GM19240 (cell line): ENCODE data around the gene GALNT15.

ENCODE experiments used
- DNase-seq: peaks from one replicate; pipeline ENCODE4 v3.0.0; 2011; ENCODE audit warnings: low spot score; ENCODE audit not compliant: insufficient read length

GALNT15 gene

DNA sequence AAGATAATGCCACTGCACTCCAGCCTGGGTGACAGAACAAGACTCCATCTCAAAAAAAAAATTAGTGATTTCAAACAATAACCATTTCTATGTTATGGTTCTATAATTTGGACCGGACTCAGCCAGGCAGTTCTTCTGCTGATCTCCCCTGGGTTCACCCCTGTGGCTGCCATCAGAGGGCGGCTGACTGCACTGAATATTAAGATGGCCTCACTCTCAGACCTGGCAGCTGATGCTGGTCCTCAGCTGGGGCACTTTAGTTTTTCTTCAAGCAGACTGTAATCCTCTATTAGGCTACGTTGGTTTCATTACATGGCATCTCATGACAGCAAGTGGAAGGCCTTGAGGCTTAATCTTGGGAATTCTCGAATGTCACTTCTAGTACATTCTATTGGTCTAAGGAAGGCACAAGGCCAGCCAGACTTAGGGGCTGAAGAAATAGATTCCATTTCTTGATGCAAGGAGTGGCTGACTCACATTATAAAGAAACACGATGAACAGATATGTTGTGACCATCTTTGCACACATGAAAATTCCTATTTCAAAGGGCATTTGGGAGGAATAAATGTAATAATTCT lies 12.8 kb downstream of the GALNT15 start:
- no peak for DNase-seq

DNA sequence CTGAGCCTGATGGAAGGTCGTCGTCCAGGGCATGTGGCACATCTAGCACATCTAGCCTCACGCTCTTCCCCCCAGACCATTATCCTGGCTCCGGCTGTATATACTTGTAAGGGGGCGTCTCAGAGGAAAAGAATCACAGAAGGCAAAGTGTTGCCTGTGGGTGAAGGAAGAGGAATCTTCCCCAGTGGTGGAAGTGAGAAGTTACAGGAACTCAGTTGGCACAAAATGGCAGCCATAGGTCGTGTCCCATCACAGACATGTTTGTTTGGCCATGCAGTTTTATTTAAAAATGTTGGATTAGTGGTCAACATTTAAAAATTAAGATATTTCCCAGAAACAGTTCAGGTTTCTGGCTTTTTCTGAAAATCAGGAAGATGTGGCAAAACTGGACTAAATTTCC lies 13.6 kb downstream of the GALNT15 start:
- DNase-seq = no peak

DNA sequence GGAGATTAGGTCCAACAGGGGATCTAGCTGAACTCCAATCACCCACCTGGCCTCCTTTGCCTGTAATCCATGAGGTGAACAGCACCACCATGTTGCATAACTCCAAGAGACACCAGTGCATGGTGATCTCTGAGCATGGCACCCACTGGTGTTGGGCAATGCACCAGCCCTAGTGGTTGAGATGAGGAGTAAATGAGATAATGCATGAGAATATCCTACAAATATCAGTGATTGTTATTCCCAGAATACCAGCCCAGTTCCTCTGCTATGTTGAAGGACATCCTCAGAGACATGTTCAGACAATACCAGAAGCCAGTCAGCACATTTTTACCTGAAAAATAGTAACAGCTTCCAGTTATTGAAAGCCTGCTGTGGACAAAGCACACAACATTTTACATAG lies 14.7 kb downstream of the GALNT15 start:
- no peak for DNase-seq

DNA sequence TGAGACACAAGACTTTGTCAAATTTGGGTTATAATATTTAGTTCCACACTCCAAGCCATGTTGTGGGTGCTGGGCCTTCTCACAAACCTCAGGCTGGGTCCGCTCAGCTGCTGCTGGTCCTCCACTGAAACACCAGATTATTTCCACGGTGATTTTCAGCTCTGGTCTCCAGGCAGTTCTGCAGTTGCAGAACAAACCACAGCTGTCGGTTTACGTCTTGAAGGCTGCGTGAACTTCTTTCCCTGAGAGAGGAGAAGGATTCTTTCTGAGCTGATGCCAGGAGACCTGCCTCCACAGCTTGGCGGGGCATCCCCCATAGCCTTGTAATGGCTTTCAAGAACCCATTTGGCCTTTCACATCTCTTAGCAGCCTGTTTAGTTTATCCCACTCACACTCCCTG lies 16.2 kb downstream of the GALNT15 start:
- DNase-seq = no peak

DNA sequence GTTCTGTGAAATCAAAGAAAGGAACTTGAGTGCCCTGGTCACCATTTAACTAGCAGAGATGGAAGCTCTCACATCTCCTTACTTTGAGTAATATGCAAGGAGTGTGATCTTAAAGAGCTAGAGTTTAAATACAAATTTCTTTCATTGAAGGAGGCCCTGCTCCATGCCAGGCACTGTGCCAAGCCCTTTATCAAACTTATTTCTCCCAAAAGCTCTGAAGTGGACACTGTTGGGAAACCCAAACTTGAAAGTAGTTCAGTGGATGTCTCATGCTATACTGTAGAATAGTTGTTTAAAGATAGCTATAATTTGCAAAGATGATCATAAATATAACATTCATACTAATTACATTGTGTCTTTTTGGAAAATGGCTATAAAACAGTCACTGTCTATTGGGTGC lies 17.1 kb downstream of the GALNT15 start:
- no peak for DNase-seq

DNA sequence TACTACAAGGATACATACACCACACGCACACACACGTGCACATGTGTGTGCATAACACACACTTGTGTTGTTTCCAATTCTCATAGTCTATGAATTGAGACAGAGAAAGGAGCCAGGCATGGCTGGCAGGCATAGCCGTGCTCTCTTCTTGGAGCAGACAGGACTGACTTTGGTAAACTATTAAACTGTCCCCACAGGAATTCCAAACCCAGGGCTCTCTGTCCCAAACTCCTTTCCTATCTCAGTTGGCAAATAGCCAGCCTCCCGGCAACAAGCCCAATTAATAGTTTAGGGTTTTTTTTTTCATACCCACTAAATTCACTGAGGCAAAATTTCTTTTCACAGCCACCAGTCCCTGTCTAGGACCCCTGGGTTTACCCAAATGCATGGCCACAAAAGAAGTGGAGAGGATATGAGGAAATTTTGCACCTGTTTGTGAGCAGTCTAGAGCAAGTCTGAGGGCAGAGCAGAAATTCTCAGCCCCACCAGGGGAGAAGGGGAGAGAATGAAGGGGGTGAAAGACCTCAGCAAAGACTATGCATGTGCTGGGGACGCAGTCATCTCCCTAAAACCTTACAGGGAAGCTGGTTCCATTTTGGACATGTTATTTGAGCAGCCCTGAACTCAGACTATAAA lies 17.8 kb downstream of the GALNT15 start:
- DNase-seq = no peak

DNA sequence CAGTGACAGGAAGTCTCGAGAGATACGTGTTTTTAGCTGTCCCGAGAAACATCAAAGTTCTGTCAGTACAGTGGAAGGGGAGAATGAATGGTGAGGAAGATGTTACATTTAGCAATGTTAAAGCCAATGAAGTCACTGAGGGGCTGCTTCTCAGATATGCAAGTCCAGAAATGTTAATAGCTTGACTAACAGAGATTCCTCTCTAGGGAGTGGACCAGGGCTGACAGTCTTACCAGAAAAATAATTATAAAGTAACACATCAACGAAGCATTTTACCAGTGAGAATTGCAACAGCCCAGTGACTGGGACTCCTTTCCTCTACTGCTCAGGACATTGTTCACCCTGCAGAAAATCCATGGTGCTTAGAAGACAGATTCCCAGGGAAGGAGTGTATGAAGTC lies 23.9 kb downstream of the GALNT15 start:
- no peak for DNase-seq

DNA sequence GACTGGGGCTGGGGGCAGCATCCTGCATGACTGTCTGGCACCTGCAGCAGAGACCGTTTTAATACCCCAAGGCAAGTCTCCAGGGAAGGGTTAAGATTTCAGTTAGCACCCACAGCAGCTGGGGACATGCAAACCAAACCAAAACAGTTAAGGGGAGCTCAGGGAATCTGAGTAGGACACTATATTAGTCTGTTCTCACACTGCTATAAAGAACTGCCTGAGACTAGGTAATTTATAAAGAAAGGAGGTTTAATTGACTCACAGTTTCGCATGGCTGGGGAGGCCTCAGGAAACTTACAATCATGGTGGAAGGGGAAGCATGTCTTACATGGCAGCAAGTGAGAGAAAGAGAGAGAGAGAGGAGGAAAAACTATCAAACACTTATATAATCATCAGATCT lies 25.3 kb downstream of the GALNT15 start:
- DNase-seq = no peak

DNA sequence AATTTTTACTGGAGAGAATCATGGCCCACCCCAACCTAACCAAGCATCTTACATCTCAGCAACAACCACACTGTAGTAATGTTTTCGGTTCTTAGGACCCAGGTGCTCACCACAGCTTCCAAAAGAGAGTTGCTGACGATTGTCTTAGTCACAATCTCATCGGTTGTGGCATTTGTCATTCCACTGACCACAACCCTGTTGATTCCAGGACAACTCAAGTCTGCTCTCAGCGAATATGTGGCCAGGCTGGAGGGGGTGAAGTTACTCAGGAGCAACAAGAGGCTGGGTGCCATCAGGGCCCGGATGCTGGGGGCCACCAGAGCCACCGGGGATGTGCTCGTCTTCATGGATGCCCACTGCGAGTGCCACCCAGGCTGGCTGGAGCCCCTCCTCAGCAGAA lies 25.9 kb downstream of the GALNT15 start:
- no peak for DNase-seq

DNA sequence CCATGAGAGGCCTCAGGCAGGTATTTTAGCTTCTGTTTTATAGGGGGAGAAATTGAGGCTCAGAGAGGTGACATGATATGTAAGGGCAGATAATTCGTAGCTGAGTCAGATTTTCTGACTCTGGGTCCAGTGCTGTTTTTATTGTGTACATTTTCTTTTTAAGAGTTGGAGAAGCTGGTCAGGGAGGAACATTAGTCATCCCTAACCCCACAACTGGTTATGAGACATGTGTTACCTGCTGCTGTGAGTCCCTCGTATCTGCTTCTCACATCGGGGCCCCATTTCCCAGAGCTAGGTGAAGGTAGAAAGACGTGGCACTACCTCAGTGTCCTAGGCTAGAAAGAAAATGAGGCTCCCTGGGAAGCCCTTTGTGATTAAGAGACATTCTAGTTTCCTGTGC lies 28.6 kb downstream of the GALNT15 start:
- DNase-seq = no peak

DNA sequence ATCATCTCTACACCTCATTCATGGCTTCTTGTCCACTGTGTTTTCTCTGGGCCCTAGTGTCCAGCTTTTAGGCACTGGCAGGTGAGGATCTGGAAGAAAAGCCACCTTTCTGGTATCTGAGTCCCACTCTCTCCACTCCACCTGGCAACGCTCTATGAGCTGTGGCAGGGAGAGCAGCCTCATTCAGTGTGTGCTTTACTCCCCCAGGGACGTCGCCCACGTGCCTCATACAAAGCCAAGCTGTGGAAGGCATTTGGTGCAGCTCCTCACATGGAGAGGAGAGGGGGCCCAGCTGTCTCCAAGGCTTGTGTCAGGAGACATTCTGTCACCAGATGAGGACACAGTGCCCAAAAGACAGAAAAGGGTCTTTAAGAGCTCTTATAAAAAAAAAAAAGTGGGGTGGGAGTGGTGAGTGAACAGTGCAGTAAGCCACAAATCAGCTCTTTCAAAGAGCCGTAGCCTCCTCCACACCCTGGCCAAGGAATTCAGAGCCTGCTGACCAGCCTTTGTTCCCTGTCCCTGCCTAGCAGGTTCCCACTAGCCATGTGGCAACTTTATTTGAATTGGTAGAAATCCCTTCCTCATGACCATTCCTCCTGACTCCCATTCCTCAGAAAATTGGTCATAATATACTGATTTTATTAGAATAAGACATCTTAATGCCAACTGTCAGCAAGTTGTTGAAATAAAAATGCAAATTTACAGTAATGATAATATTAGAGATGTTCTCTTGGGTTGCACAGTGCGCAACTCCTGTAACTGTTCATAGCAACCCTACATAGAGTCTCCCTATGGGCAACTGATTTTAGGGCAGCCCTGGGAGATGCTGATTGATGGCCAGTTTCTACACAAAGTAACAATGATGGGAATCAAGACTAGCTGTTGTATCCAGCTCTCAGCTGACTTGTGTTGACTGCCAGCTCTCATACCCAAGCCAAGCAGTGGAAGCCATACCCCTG lies 29.5 kb downstream of the GALNT15 start:
- no peak for DNase-seq

DNA sequence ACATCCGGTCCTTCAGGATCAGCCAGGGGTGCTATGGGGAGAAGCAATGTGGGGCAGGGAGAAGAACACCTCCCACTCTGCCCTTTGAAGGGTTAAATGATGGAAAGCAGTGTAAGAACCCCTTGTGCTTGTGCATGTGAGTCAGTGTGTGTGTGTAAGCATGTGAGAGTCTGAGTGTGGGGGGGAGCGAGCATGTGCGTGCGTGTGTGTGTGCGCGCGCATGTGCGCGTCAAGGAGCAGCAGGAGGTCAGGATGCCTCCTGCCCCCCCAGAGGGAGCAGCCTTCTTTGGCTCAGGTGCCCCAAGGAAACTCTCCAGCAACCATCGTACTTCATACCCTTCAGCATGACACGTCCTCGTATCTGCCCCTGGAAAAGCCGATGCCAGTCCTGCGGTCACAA lies 30.3 kb downstream of the GALNT15 start:
- DNase-seq = no peak

DNA sequence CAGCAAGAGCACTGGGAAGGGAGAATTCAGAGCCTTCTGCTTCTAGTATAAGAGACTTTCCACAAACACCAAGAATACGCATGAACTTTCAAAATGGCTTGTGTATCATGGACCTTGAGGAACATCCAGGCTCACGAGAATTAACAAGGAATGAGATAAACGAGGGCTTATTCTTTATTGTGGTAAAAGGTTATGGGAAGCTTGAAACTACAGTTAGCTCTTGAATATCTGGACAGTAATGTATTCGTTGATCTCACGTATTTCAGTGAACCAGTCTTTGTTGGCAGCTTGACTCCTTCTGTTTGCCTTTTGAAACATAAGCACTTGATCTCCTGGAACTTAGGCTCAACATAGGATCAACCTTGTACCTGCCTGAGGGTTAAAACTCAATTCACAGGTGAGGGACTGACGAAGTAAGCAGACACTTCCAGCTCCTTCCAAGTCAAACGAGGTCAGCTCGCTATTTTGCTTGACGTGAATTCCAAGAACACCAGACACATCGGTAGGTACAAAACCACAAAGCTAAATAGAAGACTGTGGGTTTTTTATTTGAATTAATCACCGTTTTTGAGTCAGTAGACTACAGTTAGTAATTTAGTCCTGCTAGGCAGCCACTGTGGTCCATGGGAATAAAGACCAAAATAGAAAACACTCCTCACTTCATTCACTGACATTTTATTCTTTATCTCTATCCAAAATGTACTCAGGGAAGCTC lies 30.8 kb downstream of the GALNT15 start:
- DNase-seq = no peak

DNA sequence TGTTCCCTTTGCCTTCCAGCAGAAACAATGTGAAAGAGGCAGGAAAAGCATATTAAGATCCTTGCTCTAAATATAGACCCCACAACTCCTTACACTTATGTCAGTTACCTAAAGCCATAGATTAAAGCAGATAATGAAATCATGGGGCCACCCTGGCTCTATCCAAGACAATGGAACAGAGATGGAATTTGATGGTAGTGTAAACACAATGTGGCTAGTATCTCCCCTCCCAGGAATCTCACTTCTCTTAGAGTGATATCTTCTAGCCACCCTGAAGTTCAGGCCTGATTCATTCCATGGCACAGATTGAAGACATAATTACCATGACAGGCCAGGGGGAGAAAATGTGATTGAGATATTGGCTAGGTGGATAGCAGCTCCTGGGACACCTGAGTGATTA lies 32.6 kb downstream of the GALNT15 start:
- DNase-seq = no peak

DNA sequence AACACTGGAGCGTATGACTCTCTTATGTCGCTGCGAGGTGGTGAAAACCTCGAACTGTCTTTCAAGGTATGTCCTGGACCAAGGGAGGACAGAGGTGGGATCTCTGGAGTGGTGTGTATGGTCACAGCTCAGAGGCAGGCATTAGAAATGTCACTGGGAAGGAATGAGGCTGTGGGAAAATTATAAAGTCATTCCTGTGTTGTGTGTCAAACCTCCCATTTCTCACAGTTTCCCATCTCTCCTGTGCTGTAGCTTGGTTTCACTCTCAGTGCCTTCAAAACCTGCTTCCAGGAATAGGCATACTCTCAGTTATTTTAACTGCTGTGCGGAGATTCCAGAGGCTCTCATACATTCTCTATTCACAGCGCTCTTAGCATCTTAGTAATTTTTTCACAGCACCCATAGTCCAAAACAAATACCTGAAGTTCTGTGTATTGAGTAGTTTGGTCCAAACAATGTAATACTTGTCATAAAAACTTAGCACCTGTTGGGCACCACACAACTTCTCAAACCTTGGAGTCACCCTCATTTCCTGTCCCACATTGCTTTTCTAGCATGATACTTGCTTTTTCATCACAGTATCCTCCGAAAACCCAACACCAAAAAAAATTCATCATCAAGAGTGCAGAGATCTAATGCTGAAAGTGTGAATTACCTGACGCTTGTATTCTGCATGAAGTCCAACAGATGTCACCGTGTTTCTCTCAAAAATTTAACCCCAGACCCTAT lies 36.9 kb downstream of the GALNT15 start:
- no peak for DNase-seq

DNA sequence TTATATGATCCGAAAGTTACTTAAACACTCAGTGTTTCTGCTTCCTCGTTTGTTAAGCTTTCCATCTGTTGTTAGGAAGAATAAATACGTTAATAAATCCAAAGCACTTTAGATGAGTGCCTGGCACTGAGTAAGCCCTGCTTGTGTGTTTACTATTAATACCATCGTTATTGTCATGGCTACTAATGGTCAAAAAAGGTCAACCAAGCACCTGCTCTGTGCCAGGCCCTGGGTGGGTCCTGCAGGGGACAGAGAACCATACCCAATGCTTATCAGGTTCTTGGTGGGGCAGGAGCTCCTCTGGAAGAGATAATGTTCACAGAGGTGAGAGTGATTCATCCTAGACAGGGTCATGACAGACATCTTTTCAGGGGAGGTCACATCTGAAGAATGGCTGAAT lies 39.9 kb downstream of the GALNT15 start:
- no peak for DNase-seq

DNA sequence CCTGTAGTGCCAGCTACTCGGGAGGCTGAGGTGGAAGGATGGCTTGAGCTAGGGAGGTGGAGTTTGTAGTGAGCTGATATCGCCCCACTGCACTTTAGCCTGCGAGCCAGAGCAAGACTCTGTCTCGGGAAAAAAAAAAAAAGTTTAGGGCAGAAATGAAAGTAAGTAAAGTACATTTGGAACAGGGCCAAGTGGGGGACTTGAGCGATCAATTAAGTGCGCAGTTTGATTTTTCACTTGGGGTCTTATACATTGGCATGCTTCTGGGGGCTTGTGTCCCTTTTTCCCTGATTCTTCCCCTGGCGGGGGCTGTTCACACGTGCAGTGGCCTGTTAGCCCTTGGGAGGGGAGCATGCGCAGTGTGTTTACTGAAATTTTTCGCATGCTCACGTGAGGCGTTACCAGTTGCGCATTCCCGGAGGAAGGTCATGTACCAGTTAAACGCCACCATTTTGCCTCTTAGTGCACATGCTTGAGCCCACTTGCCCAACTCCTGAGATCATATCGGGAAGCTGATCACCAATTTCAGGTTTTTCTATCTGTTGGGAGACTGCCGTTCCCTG lies 42.0 kb downstream of the GALNT15 start:
- DNase-seq = no peak

DNA sequence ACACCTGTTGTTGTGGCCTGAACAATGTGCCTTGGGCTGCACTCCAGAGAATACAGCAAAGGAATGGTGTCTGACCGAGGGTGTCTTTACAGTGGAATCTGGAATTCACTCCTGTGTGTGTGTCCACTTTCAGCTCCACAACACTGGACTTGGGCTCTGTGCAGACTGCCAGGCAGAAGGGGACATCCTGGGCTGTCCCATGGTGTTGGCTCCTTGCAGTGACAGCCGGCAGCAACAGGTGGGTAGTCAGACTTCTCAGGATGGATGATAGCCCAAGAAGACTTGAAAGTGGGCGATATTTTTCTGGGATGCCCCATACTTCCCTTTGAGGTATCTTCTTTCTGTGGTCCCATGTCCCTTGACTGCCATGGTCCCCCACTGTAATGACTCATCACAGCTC lies 45.3 kb downstream of the GALNT15 start:
- no peak for DNase-seq

DNA sequence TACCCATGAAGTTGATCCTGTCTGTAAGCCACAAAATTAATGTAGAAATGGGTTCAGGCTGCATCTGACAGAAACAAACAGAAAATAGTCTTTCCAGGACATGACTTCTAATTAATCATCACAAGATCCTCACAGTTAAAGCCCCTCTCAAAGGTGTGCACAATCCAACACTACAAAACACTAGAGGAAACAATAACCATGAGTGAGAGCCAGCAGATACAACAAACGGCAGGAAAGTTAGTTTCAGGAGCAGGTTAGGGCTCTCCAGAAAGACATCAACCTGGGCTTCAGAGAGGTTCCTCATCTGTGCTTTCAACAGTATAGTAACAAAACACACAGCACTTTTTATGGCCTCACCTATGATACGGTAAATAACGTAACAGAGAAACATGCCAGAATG lies 47.5 kb downstream of the GALNT15 start:
- DNase-seq = no peak

DNA sequence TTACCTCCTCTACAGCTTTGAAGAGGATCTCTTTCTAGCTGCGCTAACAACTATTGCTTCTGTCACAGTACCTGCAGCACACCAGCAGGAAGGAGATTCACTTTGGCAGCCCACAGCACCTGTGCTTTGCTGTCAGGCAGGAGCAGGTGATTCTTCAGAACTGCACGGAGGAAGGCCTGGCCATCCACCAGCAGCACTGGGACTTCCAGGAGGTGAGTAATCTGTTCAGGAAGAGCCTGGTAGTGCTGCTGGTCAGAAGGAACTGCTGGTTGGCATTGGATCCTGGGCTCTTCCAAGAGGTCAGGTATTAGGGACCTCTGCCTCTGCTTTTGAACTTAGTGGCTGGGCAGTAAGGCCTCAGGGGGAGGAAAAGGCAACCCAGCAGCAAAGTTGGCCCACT lies 48.1 kb downstream of the GALNT15 start:
- DNase-seq = no peak

DNA sequence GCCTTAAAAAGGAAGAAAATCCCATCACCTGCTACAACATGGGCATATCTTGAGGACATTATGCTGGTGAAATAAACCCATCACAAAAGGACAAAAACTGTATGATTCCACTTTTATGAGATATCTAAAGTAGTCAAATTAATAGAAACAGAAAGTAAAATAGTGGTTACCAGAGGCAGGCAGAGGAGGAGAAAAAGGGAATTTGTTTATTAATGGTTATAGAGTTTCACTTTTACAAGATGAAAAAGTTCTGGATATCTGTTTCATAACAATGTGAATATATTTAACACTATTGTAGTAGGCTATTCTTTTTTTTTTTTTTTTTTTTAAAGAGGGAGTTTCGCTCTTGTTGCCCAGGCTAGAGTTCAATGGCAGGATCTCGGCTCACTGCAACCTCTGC lies 49.8 kb downstream of the GALNT15 start:
- DNase-seq = no peak
